ENCODE measurements around the gene MRPL57. TPM values are rescaled to one million over a fixed set of nuclear protein-coding genes. Genes with fewer than 3 reads are reported as not detected.
A peak's percentile ranks its signal among the peaks of the same experiment; 100 is the strongest.

The MRPL57 gene
- 29.4 to 32.3 TPM (median 32.1 TPM) in 3 replicates for total RNA-seq (2021)
- Bru-seq, nascent RNA, result percentile 97 among the genes with signal in this experiment
- long read RNA-seq, experiment 1, transcript MRPL57-201 (2 exons, 2,246 nt), result major isoform, 188 of 204 reads
- long read RNA-seq, experiment 1, partial matches to known transcripts, result 0 of 204 reads
- long read RNA-seq, experiment 1, other reads (novel, unspliced or antisense), result 16 of 204 reads
- long read RNA-seq, experiment 2, transcript MRPL57-201 (2 exons, 2,246 nt), result major isoform, 89 of 159 reads
- long read RNA-seq, experiment 2, partial matches to known transcripts, result 0 of 159 reads
- long read RNA-seq, experiment 2, other reads (novel, unspliced or antisense), result 70 of 159 reads
- long read RNA-seq, experiment 3, transcript MRPL57-201 (2 exons, 2,246 nt), result major isoform, 11 of 13 reads
- long read RNA-seq, experiment 3, partial matches to known transcripts, result 0 of 13 reads
- long read RNA-seq, experiment 3, other reads (novel, unspliced or antisense), result 2 of 13 reads

- Mint-ChIP-seq H3K4me3 (peak within 1 kb of the TSS; percentile 95), H3K27me3 (ENCODE audit: low read depth) (no peaks in the 10 kb centered on the region), H3K4me1 (peaks cover 41% of the 10 kb centered on the region), H3K36me3 (peaks cover 17% of the 10 kb centered on the region), H3K27ac (peak within 1 kb of the TSS; percentile 98), H3K9me3 (no peaks in the 10 kb centered on the region)
- ChIA-PET CTCF (interaction anchor here (0.7 to 2.3 kb wide), 6 partner anchors 10 to 301 kb away, joined by 3 to 15 read pairs (median 5); no protein-coding TSS in a partner anchor), POLR2A (interaction anchor here (0.6 to 2.4 kb wide), 15 partner anchors 22 to 301 kb away, joined by 3 to 8 read pairs (median 4); partner anchors contain the start of genes LATS2 and ZDHHC20)
- peak; percentile 90 for ATAC-seq
- DNase-seq (ENCODE audit: low spot score), result peak; percentile 96
- no peak for TF ChIP-seq NFATC4 (CRISPR knock-in tag; IDR thresholded peaks at IDR 0.05)
- no peak for TF ChIP-seq HMGA2 (CRISPR knock-in tag; IDR thresholded peaks at IDR 0.05)
- peak; percentile 37 for TF ChIP-seq SP1 (CRISPR knock-in tag; conservative IDR thresholded peaks at IDR 0.05)
- no peak for TF ChIP-seq ZNF425 (CRISPR knock-in tag; conservative IDR thresholded peaks at IDR 0.05)
- TF ChIP-seq ZSCAN18 (CRISPR knock-in tag; IDR thresholded peaks at IDR 0.05), result no peak
- TF ChIP-seq IRF2 (CRISPR knock-in tag; IDR thresholded peaks at IDR 0.05; ENCODE audit: borderline replicate concordance, low read depth), result no peak
- no peak for TF ChIP-seq CDX4 (CRISPR knock-in tag; IDR thresholded peaks at IDR 0.05; ENCODE audit: borderline replicate concordance)
- no peak for TF ChIP-seq GTF2I (CRISPR knock-in tag; conservative IDR thresholded peaks at IDR 0.05)
- TF ChIP-seq TEAD1 (CRISPR knock-in tag; IDR thresholded peaks at IDR 0.05), result peak; percentile 79; the same call in 1 of the 2 replicates
- TF ChIP-seq PRDM15 (CRISPR knock-in tag; IDR thresholded peaks at IDR 0.05), result no peak
- TF ChIP-seq CTCF (IDR thresholded peaks at IDR 0.05), result no peak
- TF ChIP-seq OVOL2 (CRISPR knock-in tag; IDR thresholded peaks at IDR 0.05; ENCODE audit: borderline replicate concordance), result no peak
- no peak for TF ChIP-seq JAZF1 (CRISPR knock-in tag; IDR thresholded peaks at IDR 0.05)
- TF ChIP-seq ZNF281 (CRISPR knock-in tag; IDR thresholded peaks at IDR 0.05), result peak; percentile 19; the same call in 1 of the 2 replicates
- TF ChIP-seq USF2 (CRISPR knock-in tag; IDR thresholded peaks at IDR 0.05), result no peak
- TF ChIP-seq AR (CRISPR knock-in tag; IDR thresholded peaks at IDR 0.05), result no peak
- TF ChIP-seq SMAD4 (CRISPR knock-in tag; IDR thresholded peaks at IDR 0.05), result 0 out of 2 replicates have a peak, but pooled peaks have one; percentile 53
Observed at GRCh38 chr13:21176215-21176981, at the start of gene MRPL57, which contains the start of gene SKA3. Gene MRPL57 (plus strand): TSS chr13:21176658. CDS start chr13:21176917, 259 bp downstream. Gene SKA3 (minus strand): TSS chr13:21176552. CDS start chr13:21176477, 75 bp downstream.

Measured in WTC11 (cell line).